DOHH2 (cell line): Measurements from ENCODE around the gene NCOA4.

ENCODE experiments used
- CTCF ChIP-seq: fragments of 200-600 bp; sonication (generic); IDR thresholded peaks from one replicate; pipeline ENCODE4 v1.5.1; 2014; ENCODE audit warnings: antibody characterized with exemption, mild to moderate bottlenecking, low read depth, low read length; ENCODE audit not compliant: poor library complexity, severe bottlenecking
- EZH2phosphoT487 ChIP-seq: fragments of 200-600 bp; sonication (generic); IDR thresholded peaks from 2 replicates; pipeline ENCODE4 v1.6.1; 2017; ENCODE audit warnings: borderline replicate concordance, mild to moderate bottlenecking, antibody characterized with exemption, low read length, moderate library complexity, mixed read lengths

GRCh38 chr10:45997557-45997956 is 32.9 kb downstream of the NCOA4 start:
- no peak for TF ChIP-seq EZH2phosphoT487
- no peak for TF ChIP-seq CTCF
